GM19099 (cell line): ENCODE measurements around the gene WSCD1.

Experiments
- POLR2A ChIP-seq: IDR thresholded peaks from 3 replicates; pipeline ENCODE4 v1.6.1; 2011; ENCODE audit warnings: low read depth; ENCODE audit not compliant: insufficient read length; ENCODE audit errors: extremely low read depth

Gene WSCD1

DNA sequence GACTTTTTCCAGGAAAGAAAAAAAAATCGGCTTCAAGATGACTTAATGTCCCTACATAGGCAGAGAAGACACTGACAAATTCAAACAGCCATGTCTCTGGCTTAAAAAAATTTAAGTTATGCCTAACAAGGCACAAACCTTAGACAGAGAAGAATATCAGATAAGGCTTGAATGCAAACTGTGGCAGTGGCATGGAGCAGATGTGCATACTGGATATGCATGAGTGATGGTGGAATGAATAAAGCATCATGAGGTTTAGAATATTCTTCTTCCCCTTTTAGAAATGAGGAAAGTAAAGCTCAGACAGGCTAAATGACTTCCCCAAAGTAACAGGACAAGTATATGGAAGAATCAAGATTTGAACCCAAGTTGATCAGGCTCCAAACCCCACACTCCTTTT lies 23.2 kb upstream of the WSCD1 start:
- no peak for TF ChIP-seq POLR2A

DNA sequence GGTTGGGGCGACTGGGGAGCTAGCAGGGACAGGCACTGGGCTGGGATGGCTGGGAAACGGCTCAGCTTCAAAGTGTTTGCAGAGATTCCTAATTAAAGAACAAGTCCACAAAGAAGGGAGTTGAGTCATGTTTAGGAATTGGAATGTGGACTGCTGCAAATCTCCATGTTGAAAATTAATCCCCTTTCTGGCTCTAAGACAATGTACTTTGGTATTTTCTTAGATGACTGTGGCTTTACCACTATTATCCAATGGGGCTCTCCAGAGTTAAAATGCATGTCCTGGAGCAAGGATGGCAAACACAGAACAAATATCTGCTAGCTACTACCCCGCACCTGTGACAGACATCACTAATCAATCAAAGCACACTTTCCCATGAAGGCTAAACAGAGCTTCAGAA lies 22.2 kb upstream of the WSCD1 start:
- no peak for TF ChIP-seq POLR2A

GRCh38 chr17:6048486-6048885 lies 21.7 kb upstream of the WSCD1 start:
- TF ChIP-seq POLR2A, result no peak

DNA sequence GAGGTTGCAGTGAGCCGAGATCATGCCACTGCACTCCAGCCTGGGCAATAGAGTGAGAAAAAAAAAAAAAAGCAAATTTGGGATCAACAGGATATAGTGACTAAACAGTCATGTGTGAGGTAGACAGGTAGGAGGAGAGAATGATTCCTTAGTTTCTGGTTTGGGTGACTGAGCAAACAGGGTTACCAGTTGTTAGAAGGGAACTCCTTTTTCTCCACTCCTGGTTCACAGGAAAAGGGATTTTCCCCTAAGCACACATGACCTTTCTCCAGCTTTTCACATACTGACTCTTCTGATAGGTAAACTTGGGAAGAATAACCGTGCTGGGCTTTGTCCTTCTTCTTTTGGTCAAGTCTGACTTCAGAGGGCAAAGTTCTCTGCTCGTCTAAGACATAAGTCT lies 17.3 kb upstream of the WSCD1 start:
- TF ChIP-seq POLR2A, result no peak

DNA sequence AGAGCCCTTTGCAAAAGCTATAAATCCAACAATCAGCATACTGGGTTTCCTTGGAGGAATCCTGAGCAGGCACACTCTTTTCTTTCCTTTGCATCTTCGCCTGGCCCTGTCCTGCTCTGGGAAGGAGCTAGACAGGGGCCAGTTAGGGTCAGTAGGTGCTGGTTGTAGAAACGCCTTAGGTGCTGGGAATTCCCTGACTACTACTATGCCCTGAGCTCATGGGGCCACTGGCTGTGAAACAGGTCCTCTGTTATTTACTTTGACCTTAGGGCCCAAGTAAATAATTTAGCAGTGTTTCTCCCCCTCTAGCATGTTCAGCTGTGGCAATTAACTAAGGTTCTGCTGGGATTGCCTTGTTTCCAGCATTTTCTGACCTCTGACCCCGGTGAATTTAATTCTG lies 15.8 kb upstream of the WSCD1 start:
- TF ChIP-seq POLR2A, result no peak

GRCh38 chr17:6056104-6056503 lies 14.1 kb upstream of the WSCD1 start:
- TF ChIP-seq POLR2A, result no peak

DNA sequence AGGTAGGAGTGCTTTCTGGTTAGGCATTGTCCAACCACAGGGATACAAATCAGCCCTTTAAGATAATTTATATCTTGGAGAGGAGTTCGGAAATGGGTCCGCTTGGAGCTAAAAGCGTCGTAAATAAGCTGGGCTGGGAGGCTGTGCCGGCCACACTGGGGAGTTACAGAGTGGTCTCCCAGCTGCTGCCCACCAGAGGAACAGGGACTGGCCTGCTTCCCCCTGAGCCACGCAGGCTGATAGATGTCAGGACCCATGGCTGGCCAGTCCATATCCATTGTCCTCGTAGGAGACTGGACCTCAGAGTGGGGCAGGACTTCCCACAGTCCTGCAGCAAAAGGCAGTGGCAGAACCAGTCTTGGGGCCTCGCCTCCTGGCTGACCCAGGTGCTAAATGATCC lies 12.6 kb upstream of the WSCD1 start:
- TF ChIP-seq POLR2A, result no peak

DNA sequence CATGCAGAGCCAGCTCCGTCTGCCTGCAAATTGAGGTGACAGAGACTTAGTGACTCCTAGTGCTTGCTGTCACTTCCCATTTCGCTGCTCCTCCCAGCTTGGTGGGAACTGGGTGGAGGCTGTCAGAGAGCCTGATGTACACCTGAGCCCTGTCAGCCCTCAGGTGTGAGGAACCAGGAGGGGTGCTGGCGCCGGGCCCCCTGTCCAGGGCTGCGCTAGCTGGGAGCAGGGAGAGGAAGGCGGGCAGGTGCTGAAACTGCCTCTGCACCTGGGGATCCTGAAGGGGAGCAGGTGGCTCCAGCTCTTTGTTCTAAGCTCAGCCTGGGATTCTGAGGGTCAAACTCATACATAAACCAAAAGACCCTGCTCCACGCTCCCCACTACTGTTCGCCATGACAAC lies 10.8 kb upstream of the WSCD1 start:
- TF ChIP-seq POLR2A, result no peak

GRCh38 chr17:6061290-6061689 lies 8.9 kb upstream of the WSCD1 start:
- no peak for TF ChIP-seq POLR2A

- TF ChIP-seq POLR2A, result no peak
These were observed 5.3 kb upstream of the WSCD1 start for GRCh38 chr17:6064868-6065267.

DNA sequence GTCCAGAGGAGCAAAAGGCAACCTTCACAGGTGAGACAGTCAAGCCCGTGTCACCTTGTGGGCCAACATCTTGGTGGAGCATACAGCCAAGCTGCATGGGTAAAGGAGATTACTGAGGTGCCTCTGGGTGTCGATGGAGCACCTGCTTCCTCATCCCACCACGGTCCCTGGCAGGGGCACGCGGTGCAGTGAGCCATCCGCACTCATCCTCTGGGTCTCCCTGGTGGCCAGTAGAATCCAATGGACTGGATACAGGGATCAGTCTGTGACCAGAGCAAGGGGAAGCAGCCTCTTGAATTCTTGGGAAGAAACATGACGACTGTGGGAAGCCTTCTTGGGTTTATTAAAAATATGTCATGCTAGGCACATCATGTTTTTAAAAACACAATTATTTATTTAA lies 4.8 kb upstream of the WSCD1 start:
- no peak for TF ChIP-seq POLR2A

- no peak for TF ChIP-seq POLR2A
These were observed 3.8 kb upstream of the WSCD1 start for GRCh38 chr17:6066183-6066948.

DNA sequence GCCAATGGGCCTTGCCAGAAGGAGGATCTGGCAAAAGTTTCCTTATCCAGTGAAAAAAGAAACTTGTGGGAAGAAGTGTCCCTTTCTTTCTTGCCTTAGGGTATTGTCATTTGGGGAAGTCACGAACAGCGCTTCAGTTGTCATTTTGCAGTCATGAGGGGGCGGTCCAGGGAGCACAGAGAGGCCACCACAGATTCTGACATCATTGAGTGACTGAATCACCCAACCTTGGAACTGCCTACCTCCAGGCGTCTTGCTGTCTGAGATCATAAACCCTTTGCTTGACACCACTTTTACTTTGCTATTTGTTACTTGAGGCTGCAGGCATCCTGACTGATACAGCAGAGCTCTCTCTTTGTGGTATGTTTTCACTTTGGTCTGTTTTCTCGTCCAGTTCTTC lies 3.1 kb upstream of the WSCD1 start:
- no peak for TF ChIP-seq POLR2A

DNA sequence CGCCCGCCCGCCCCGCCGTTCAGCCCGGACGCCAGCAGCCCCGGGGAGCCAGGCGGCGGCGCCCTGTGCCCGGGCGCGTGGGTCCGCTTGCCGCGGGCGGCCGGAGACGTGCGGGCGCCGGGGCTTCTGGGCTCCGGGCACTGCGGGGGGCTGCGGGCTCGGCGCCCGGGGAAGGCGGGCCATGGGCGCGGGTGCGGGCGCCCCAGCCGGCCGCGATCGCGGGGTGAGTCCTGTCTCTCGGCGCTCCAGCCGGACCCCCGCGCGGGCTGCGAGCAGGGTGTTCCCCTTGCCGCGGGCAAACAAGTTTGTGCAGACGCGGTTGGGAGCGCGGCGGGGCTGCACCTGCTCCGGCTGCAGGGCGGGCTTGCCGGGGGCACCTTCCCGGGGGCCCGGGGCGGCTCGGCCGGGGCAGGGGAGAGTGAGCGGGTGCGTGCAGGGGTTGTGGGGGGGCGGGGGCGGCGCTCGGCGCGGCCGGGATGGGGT lies 292 bp downstream of the WSCD1 start:
- no peak for TF ChIP-seq POLR2A

DNA sequence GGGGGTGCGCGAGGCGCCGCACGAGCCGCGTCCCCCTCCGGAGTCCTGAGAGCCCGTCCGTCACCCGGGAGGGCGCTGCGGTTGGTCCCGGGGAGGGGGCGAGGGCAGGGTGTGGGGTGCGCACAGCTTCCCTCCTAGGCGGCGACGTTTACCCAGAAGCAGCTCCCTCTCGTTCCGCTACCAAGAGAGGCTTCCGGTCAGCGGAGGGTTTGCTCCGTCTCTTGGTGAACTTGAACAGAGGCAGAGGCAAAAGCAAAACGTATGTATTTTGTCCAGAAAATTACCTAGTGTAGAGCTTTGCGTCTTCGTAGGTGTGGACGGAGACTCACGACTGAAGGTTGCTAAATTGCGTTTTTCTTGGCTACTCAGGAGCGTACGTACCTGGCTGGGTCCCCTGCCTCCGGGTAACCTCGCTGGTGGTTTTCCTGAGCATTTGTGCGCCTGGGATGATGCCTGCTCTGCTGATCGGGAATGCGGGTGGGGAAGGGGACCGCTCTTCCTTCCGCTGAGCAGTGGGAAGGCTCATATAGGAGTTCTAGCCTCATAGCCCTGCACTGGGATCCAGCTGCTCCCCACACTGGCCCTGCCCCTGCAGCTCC lies 833 bp downstream of the WSCD1 start:
- no peak for TF ChIP-seq POLR2A

DNA sequence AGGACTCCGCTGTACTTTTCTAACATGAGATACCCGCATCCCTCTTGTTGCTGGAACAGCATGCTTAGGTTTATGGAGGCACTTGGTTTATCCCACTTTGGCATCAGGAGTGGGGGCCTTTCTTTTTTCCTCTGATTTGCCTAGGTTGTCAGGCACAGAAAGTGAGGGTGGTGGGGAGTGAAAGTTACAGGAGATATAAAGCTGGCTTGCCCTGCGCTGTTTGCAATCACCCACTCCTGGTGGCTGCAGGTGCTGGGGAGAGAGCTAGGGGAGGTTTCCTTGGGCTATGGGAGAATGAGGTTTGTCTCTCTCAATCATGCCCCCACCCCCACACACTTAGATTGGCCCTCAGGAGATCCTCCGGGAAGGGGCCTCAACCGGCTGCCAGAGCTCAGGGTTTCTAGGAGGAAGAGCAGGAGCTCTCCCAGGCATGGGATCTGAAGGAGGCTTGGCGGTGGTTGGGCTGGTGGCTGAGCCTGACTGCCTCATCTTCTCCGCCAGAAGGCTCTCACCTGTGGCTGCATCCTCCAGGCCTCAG lies 1.4 kb downstream of the WSCD1 start:
- no peak for TF ChIP-seq POLR2A
